ENCODE data around the gene SIGLEC9.

The SIGLEC9 gene

GRCh38 chr19:51121257-51121656 lies 3.4 kb upstream of the SIGLEC9 start:
- H2AFZ ChIP-seq (ENCODE audit: low read depth, low read length), result no peak overlapping the region
- H3K27me3 ChIP-seq (ENCODE audit: insufficient read depth, low read length), result peaks cover 15% of the 10 kb centered on the region
- H3K4me3 ChIP-seq (ENCODE audit: low read length), result no peak overlapping the region
- H3K4me1 ChIP-seq (ENCODE audit: insufficient read depth, low read length), result no peaks in the 10 kb centered on the region
- H3K9me3 ChIP-seq (ENCODE audit: low read length), result no peaks in the 10 kb centered on the region
- H3K36me3 ChIP-seq (ENCODE audit: insufficient read depth, low read length), result no peaks in the 10 kb centered on the region

GRCh38 chr19:51122112-51122981 lies 2.4 kb upstream of the SIGLEC9 start:
- H3K4me3 ChIP-seq (ENCODE audit: low read length), result no peak overlapping the region

GRCh38 chr19:51123381-51123800 lies 1.3 kb upstream of the SIGLEC9 start:
- Histone ChIP-seq H3K4me3 (ENCODE audit: low read length) (no peak overlapping the region), H2AFZ (ENCODE audit: low read depth, low read length) (no peak overlapping the region), H3K27me3 (ENCODE audit: insufficient read depth, low read length) (peaks cover 26% of the 10 kb centered on the region), H3K9me3 (ENCODE audit: low read length) (no peaks in the 10 kb centered on the region), H3K4me1 (ENCODE audit: insufficient read depth, low read length) (no peaks in the 10 kb centered on the region), H3K36me3 (ENCODE audit: insufficient read depth, low read length) (no peaks in the 10 kb centered on the region)

More at GRCh38 chr19:51122112-51122981, 2.4 kb upstream of the SIGLEC9 start:
- Histone ChIP-seq H3K9me3 (ENCODE audit: low read length) (no peaks in the 10 kb centered on the region), H3K4me1 (ENCODE audit: insufficient read depth, low read length) (no peaks in the 10 kb centered on the region), H3K36me3 (ENCODE audit: insufficient read depth, low read length) (no peaks in the 10 kb centered on the region), H3K27me3 (ENCODE audit: insufficient read depth, low read length) (peaks cover 22% of the 10 kb centered on the region), H2AFZ (ENCODE audit: low read depth, low read length) (no peak overlapping the region)

GRCh38 chr19:51123802-51124201 lies 904 bp upstream of the SIGLEC9 start:
- H3K9me3 ChIP-seq (ENCODE audit: low read length), result no peaks in the 10 kb centered on the region
- no peaks in the 10 kb centered on the region for H3K36me3 ChIP-seq (ENCODE audit: insufficient read depth, low read length)
- H3K27me3 ChIP-seq (ENCODE audit: insufficient read depth, low read length), result peaks cover 31% of the 10 kb centered on the region
- no peak overlapping the region for H2AFZ ChIP-seq (ENCODE audit: low read depth, low read length)
- H3K4me1 ChIP-seq (ENCODE audit: insufficient read depth, low read length), result no peaks in the 10 kb centered on the region
- H3K4me3 ChIP-seq (ENCODE audit: low read length), result no peak overlapping the region

- H3K4me1 ChIP-seq (ENCODE audit: insufficient read depth, low read length), result no peaks in the 10 kb centered on the region
These were observed 490 bp upstream of the SIGLEC9 start for GRCh38 chr19:51124216-51124615.

GRCh38 chr19:51125421-51126075 lies 842 bp downstream of the SIGLEC9 start:
- Histone ChIP-seq H3K27me3 (ENCODE audit: insufficient read depth, low read length) (peaks cover 26% of the 10 kb centered on the region), H3K4me3 (ENCODE audit: low read length) (no peak overlapping the region), H3K36me3 (ENCODE audit: insufficient read depth, low read length) (no peaks in the 10 kb centered on the region), H3K9me3 (ENCODE audit: low read length) (no peaks in the 10 kb centered on the region), H3K4me1 (ENCODE audit: insufficient read depth, low read length) (no peaks in the 10 kb centered on the region), H2AFZ (ENCODE audit: low read depth, low read length) (no peak overlapping the region)

More at GRCh38 chr19:51124216-51124615, 490 bp upstream of the SIGLEC9 start:
- Histone ChIP-seq H3K4me3 (ENCODE audit: low read length) (no peak overlapping the region), H3K9me3 (ENCODE audit: low read length) (no peaks in the 10 kb centered on the region), H3K27me3 (ENCODE audit: insufficient read depth, low read length) (peaks cover 30% of the 10 kb centered on the region), H3K36me3 (ENCODE audit: insufficient read depth, low read length) (no peaks in the 10 kb centered on the region), H2AFZ (ENCODE audit: low read depth, low read length) (no peak overlapping the region)

GRCh38 chr19:51127032-51127431 lies 2.3 kb downstream of the SIGLEC9 start:
- Histone ChIP-seq H3K9me3 (ENCODE audit: low read length) (no peaks in the 10 kb centered on the region), H3K27me3 (ENCODE audit: insufficient read depth, low read length) (peaks cover 21% of the 10 kb centered on the region), H3K4me3 (ENCODE audit: low read length) (no peak overlapping the region), H3K36me3 (ENCODE audit: insufficient read depth, low read length) (no peaks in the 10 kb centered on the region), H2AFZ (ENCODE audit: low read depth, low read length) (no peak overlapping the region), H3K4me1 (ENCODE audit: insufficient read depth, low read length) (peaks cover 3% of the 10 kb centered on the region)

GRCh38 chr19:51127755-51128154 lies 3.0 kb downstream of the SIGLEC9 start:
- Histone ChIP-seq H2AFZ (ENCODE audit: low read depth, low read length) (no peak overlapping the region), H3K27me3 (ENCODE audit: insufficient read depth, low read length) (peaks cover 17% of the 10 kb centered on the region), H3K9me3 (ENCODE audit: low read length) (no peaks in the 10 kb centered on the region), H3K4me3 (ENCODE audit: low read length) (no peak overlapping the region), H3K36me3 (ENCODE audit: insufficient read depth, low read length) (no peaks in the 10 kb centered on the region), H3K4me1 (ENCODE audit: insufficient read depth, low read length) (peaks cover 3% of the 10 kb centered on the region)

GRCh38 chr19:51128227-51128626 lies 3.5 kb downstream of the SIGLEC9 start:
- H3K4me1 ChIP-seq (ENCODE audit: insufficient read depth, low read length), result peaks cover 3% of the 10 kb centered on the region
- peaks cover 16% of the 10 kb centered on the region for H3K27me3 ChIP-seq (ENCODE audit: insufficient read depth, low read length)
- H2AFZ ChIP-seq (ENCODE audit: low read depth, low read length), result no peak overlapping the region
- no peak overlapping the region for H3K4me3 ChIP-seq (ENCODE audit: low read length)
- no peaks in the 10 kb centered on the region for H3K36me3 ChIP-seq (ENCODE audit: insufficient read depth, low read length)
- H3K9me3 ChIP-seq (ENCODE audit: low read length), result no peaks in the 10 kb centered on the region

GRCh38 chr19:51129716-51130115 lies 5.0 kb downstream of the SIGLEC9 start:
- Histone ChIP-seq H3K36me3 (ENCODE audit: insufficient read depth, low read length) (no peaks in the 10 kb centered on the region), H3K4me3 (ENCODE audit: low read length) (no peak overlapping the region), H3K4me1 (ENCODE audit: insufficient read depth, low read length) (peaks cover 3% of the 10 kb centered on the region)

GRCh38 chr19:51131780-51132680 lies 7.3 kb downstream of the SIGLEC9 start:
- no peaks in the 10 kb centered on the region for H3K9me3 ChIP-seq (ENCODE audit: low read length)
- H3K4me1 ChIP-seq (ENCODE audit: insufficient read depth, low read length), result peaks cover 3% of the 10 kb centered on the region
- H3K36me3 ChIP-seq (ENCODE audit: insufficient read depth, low read length), result no peaks in the 10 kb centered on the region
- H2AFZ ChIP-seq (ENCODE audit: low read depth, low read length), result no peak overlapping the region
- peaks cover 12% of the 10 kb centered on the region for H3K27me3 ChIP-seq (ENCODE audit: insufficient read depth, low read length)
- no peak overlapping the region for H3K4me3 ChIP-seq (ENCODE audit: low read length)

More at GRCh38 chr19:51129716-51130115, 5.0 kb downstream of the SIGLEC9 start:
- Histone ChIP-seq H3K27me3 (ENCODE audit: insufficient read depth, low read length) (peaks cover 16% of the 10 kb centered on the region), H3K9me3 (ENCODE audit: low read length) (no peaks in the 10 kb centered on the region), H2AFZ (ENCODE audit: low read depth, low read length) (no peak overlapping the region)

- H3K9me3 ChIP-seq (ENCODE audit: low read length), result no peaks in the 10 kb centered on the region
- H3K27me3 ChIP-seq (ENCODE audit: insufficient read depth, low read length), result peaks cover 4% of the 10 kb centered on the region
- H3K36me3 ChIP-seq (ENCODE audit: insufficient read depth, low read length), result no peaks in the 10 kb centered on the region
- H3K4me3 ChIP-seq (ENCODE audit: low read length), result no peak overlapping the region
- H2AFZ ChIP-seq (ENCODE audit: low read depth, low read length), result no peak overlapping the region
- H3K4me1 ChIP-seq (ENCODE audit: insufficient read depth, low read length), result peaks cover 3% of the 10 kb centered on the region
These were observed 10.3 kb downstream of the SIGLEC9 start for GRCh38 chr19:51135004-51135403.
